HepG2 (cell line): ENCODE data around the gene MAT2A. TPM values are rescaled to one million over a fixed set of nuclear protein-coding genes. Genes with fewer than 3 reads are reported as not detected.

ENCODE experiments used
- ATAC-seq: fragments of 200-7000 bp; cut with Tn5 transposase; 3 replicates; pipeline ENCODE4 v1.9.1; 2020; ENCODE audit warnings: mild to moderate bottlenecking, moderate library complexity
- BruUV-seq: library from RNA; stranded (reverse); fragments of 400-500 nt; replicated peaks from 2 replicates; lab custom pipeline; 2021; lab: Mats Ljungman, UMichigan
- CTCF ChIA-PET: fragments of 300-600 bp; formaldehyde crosslinking; extraction: SDS; loops from one replicate; lab custom pipeline; 2021; ENCODE audit warnings: low total read pairs, inconsistent platforms, low intra/inter-chr PET ratio; lab: Yijun Ruan, JAX
- POLR2A ChIA-PET: fragments of 350-600 bp; sonication (Branson Sonifier 250); formaldehyde crosslinking; loops from one replicate; lab custom pipeline; 2020; ENCODE audit warnings: antibody characterized with exemption, inconsistent platforms; lab: Yijun Ruan, JAX
- DNase-seq: peaks from one replicate; pipeline ENCODE4 v3.0.0-alpha.2; 2015; ENCODE audit warnings: low spot score
- FAIRE-seq: peaks from 3 replicates; lab custom pipeline; 2011; peaks lifted over from hg19 to GRCh38; lab: Jason Lieb, UNC
- H2AFZ ChIP-seq: one replicate; pipeline ENCODE4 v1.6.1; 2011; ENCODE audit warnings: low read length, inconsistent platforms
- H3K27ac ChIP-seq: fragments of 300-600 bp; 3 replicates; pipeline ENCODE4 v1.8.0; 2011; ENCODE audit warnings: mixed run types, mild to moderate bottlenecking, mixed read lengths, low read length, inconsistent platforms; ENCODE audit not compliant: insufficient read depth; ENCODE audit errors: extremely low read length
- H3K27me3 ChIP-seq, 2 experiments: fragments of 200-600 bp in 1 of 2; 2 replicates in 1 of 2; 3 replicates in 1 of 2; pipeline versions ENCODE4 v1.6.0 to v1.8.0; 2011; ENCODE audit warnings: low read length in 2 of 2, mild to moderate bottlenecking in 2 of 2, moderate library complexity in 2 of 2, inconsistent platforms in 1 of 2; ENCODE audit not compliant: insufficient read depth in 2 of 2, control insufficient read depth in 1 of 2
- H3K36me3 ChIP-seq, 2 experiments: fragments of 200-600 bp in 1 of 2; replicated peaks in 1 of 2; 2 replicates in 1 of 2; 3 replicates in 1 of 2; pipeline versions ENCODE4 v1.5.1 to v1.8.0; 2011; ENCODE audit warnings: low read length in 2 of 2, inconsistent platforms in 1 of 2; ENCODE audit not compliant: insufficient read depth in 2 of 2, control insufficient read depth in 1 of 2
- H3K4me1 ChIP-seq: 2 replicates; pipeline ENCODE4 v1.5.1; 2012; ENCODE audit warnings: low read length, inconsistent platforms; ENCODE audit not compliant: insufficient read depth
- H3K4me2 ChIP-seq: 2 replicates; pipeline ENCODE4 v1.6.0; 2011; ENCODE audit warnings: low read depth, low read length, inconsistent platforms
- H3K4me3 ChIP-seq, 3 experiments: fragments of 200-600 bp in 1 of 3; sonication (generic), shearing (Covaris generic) in 1 of 3; replicated peaks in 1 of 3; 2 replicates each; pipeline ENCODE4 v1.5.1; 2011 to 2016; ENCODE audit warnings: low read length in 3 of 3, inconsistent platforms in 2 of 3, low read depth in 2 of 3, mild to moderate bottlenecking in 2 of 3, control low read depth in 1 of 3, mixed read lengths in 1 of 3; ENCODE audit not compliant: insufficient read depth in 1 of 3
- H3K79me2 ChIP-seq: one replicate; pipeline ENCODE4 v1.6.1; 2011; ENCODE audit warnings: low read length, inconsistent platforms; ENCODE audit not compliant: insufficient read depth
- H3K9ac ChIP-seq: 2 replicates; pipeline ENCODE4 v1.6.0; 2011; ENCODE audit warnings: mild to moderate bottlenecking, low read depth, low read length, inconsistent platforms; ENCODE audit not compliant: insufficient read depth
- H3K9me3 ChIP-seq: 2 replicates; pipeline ENCODE4 v1.5.1; 2012; ENCODE audit warnings: mild to moderate bottlenecking, low read length
- H4K20me1 ChIP-seq: 2 replicates; pipeline ENCODE4 v1.6.0; 2011; ENCODE audit warnings: inconsistent platforms, mild to moderate bottlenecking, low read length, moderate library complexity; ENCODE audit not compliant: insufficient read depth
- CENPT ChIP-seq: sonication (generic); formaldehyde crosslinking; IDR thresholded peaks from 2 replicates; pipeline ENCODE4 v1.8.0; 2022; ENCODE audit warnings: low read depth, mild to moderate bottlenecking, moderate library complexity, missing genetic modification reagents
- HMGA1 ChIP-seq: sonication (generic); formaldehyde crosslinking; conservative IDR thresholded peaks from 2 replicates; pipeline ENCODE4 v1.4.0; 2020; ENCODE audit warnings: missing genetic modification reagents
- JARID2 ChIP-seq: sonication (generic); formaldehyde crosslinking; IDR thresholded peaks from 2 replicates; pipeline ENCODE4 v1.8.1; 2023; ENCODE audit warnings: missing genetic modification reagents, inconsistent platforms; ENCODE audit not compliant: insufficient replicate concordance
- KDM6A ChIP-seq: IDR thresholded peaks from 2 replicates; pipeline ENCODE4 v1.6.1; 2016; ENCODE audit warnings: low read depth
- MAF1 ChIP-seq: sonication (generic); formaldehyde crosslinking; IDR thresholded peaks from 2 replicates; pipeline ENCODE4 v1.5.0; 2020; ENCODE audit warnings: missing genetic modification reagents, borderline replicate concordance
- MATR3 ChIP-seq: sonication (generic); formaldehyde crosslinking; IDR thresholded peaks from 2 replicates; pipeline ENCODE4 v1.4.0; 2020; ENCODE audit warnings: missing genetic modification reagents
- MNT ChIP-seq: fragments of 450-650 bp; IDR thresholded peaks from 2 replicates; pipeline ENCODE4 v1.6.1; 2016
- PAX8 ChIP-seq: sonication (generic); formaldehyde crosslinking; IDR thresholded peaks from 2 replicates; pipeline ENCODE4 v1.8.0; 2022; ENCODE audit warnings: mild to moderate bottlenecking, missing genetic modification reagents, borderline replicate concordance
- ZBTB7B ChIP-seq: sonication (generic); formaldehyde crosslinking; IDR thresholded peaks from 2 replicates; pipeline ENCODE4 v1.4.0; 2020; ENCODE audit warnings: missing genetic modification reagents
- ZFP36 ChIP-seq: fragments of 150-350 bp; IDR thresholded peaks from 2 replicates; pipeline ENCODE4 v1.6.1; 2018; ENCODE audit warnings: borderline replicate concordance, low read length, low read depth; ENCODE audit not compliant: partially characterized antibody
- ZNF646 ChIP-seq: sonication (generic); formaldehyde crosslinking; IDR thresholded peaks from 2 replicates; pipeline ENCODE4 v1.9.0; 2021; ENCODE audit warnings: mild to moderate bottlenecking, missing genetic modification reagents
- ZNF652 ChIP-seq: IDR thresholded peaks from 2 replicates; pipeline ENCODE4 v1.6.1; 2016; ENCODE audit warnings: low read depth, borderline replicate concordance
- ZNF780A ChIP-seq: sonication (generic); formaldehyde crosslinking; IDR thresholded peaks from 2 replicates; pipeline ENCODE4 v1.8.0; 2022; ENCODE audit warnings: mild to moderate bottlenecking, missing genetic modification reagents, moderate library complexity
- WGBS: methylation state at CpG from one replicate; pipeline ENCODE4 v1.1.6; 2017; ENCODE audit warnings: low lambda C conversion rate; 5-methylcytosine and 5-hydroxymethylcytosine counted together
- in situ Hi-C: cut with HindIII; loops from 2 replicates; pipeline ENCODE4 v1.10.0; 2017; ENCODE audit warnings: low pct_unique_long_range_greater_than_20kb; ENCODE audit not compliant: extremely low pct_ligation_motif_present
- intact Hi-C: fragments of 100-400 bp; cut with micrococcal nuclease; formaldehyde crosslinking; loops from one replicate; pipeline ENCODE4 v1.10.0; 2022; ENCODE audit not compliant: unreplicated experiment
- polyA plus RNA-seq, 8 experiments: library from polyadenylated mRNA; depleted of rRNA in 3 of 8; stranded (reverse) in 7 of 8; unstranded in 1 of 8; fragments of >200 nt; fragmentation: Illumina TruSeq in 4 of 8; extraction: Trizol in 4 of 8; gene quantifications; 2 replicates each; pipeline versions ENCODE4 v1.2.1 to v1.2.3, GENCODE V29; 2011 to 2016; ENCODE audit warnings: low read depth in 4 of 8, missing spikeins in 1 of 8, mixed read lengths in 1 of 8; ENCODE audit not compliant: insufficient read depth in 1 of 8
- total RNA-seq, 5 experiments: library from RNA; depleted of rRNA; stranded (reverse); fragments of >200 nt; fragmentation: Illumina TruSeq; extraction: Trizol; gene quantifications; 2 replicates each; pipeline ENCODE4 v1.2.3, GENCODE V29; 2016; ENCODE audit warnings: low read depth in 1 of 5
- TF ChIP-seq, protein P1 (sequence below): sonication (generic); formaldehyde crosslinking; IDR thresholded peaks from 2 replicates; pipeline ENCODE4 v1.5.0; 2020; ENCODE audit warnings: mild to moderate bottlenecking, missing genetic modification reagents

The MAT2A gene
- total and polyA plus RNA-seq, 2 of the 13 experiments (the other 11 are each of a cell fraction or from before 2014, with no cell fraction given): 155 to 331 TPM

- BruUV-seq: no TSS peak
- no peak within 1 kb of the TSS for H2AFZ ChIP-seq
- ChIA-PET POLR2A (interaction anchor here (0.8 to 22.7 kb wide), 14 partner anchors 15 to 259 kb away, joined by 3 to 795 read pairs (median 4); partner anchors contain the start of genes C2orf68, GGCX, MAT2A and RNF181), CTCF (no interaction called here)
- no peaks in the 10 kb centered on the region for H4K20me1 ChIP-seq
- H3K27me3 ChIP-seq: no peaks in the 10 kb centered on the region
- H3K27ac ChIP-seq: peak within 1 kb of the TSS; percentile 99
- peaks cover 80% of the 10 kb centered on the region for H3K4me1 ChIP-seq
- peak within 1 kb of the TSS; percentile 96 for H3K9ac ChIP-seq
- H3K9me3 ChIP-seq: no peaks in the 10 kb centered on the region
- H3K79me2 ChIP-seq: peaks cover 1% of the 10 kb centered on the region
- peak within 1 kb of the TSS; percentile 100 for H3K4me2 ChIP-seq
- ATAC-seq (peak; percentile 81), DNase-seq (peak; percentile 79), FAIRE-seq (no peak)
- intact Hi-C loops: loop anchor here (2.0 kb wide), 2 partner anchors 26 to 32 kb away; partner anchors contain the start of gene USP39
- 0% methylated on average over 20 of the region's 52 CpGs for WGBS
- peaks cover 0 to 7% of the 10 kb centered on the region in 2 experiments; a peak in 4 of 5 replicates for H3K36me3 ChIP-seq
- in situ Hi-C loops: no loop called here
- peak within 1 kb of the TSS; percentile 64 to 83 (median 65) for H3K4me3 ChIP-seq
- no peak; the same call in 1 of the 2 replicates for TF ChIP-seq CENPT (CRISPR knock-in tag)
- TF ChIP-seq ZBTB7B (CRISPR knock-in tag): peak; percentile 95
- TF ChIP-seq MAF1 (CRISPR knock-in tag): peak; percentile 84
- TF ChIP-seq ZNF780A (CRISPR knock-in tag): no peak
- TF ChIP-seq MATR3 (CRISPR knock-in tag): no peak
- TF ChIP-seq PAX8 (CRISPR knock-in tag): peak; percentile 78; the same call in 1 of the 2 replicates
- TF ChIP-seq ZNF652 (CRISPR knock-in tag): 0 out of 2 replicates have a peak, but pooled peaks have one; percentile 33
- TF ChIP-seq ZFP36: no peak
- no peak for TF ChIP-seq HMGA1 (CRISPR knock-in tag)
- TF ChIP-seq MNT: peak; percentile 44
- TF ChIP-seq ZNF646 (CRISPR knock-in tag): no peak
- TF ChIP-seq, protein P1, sequence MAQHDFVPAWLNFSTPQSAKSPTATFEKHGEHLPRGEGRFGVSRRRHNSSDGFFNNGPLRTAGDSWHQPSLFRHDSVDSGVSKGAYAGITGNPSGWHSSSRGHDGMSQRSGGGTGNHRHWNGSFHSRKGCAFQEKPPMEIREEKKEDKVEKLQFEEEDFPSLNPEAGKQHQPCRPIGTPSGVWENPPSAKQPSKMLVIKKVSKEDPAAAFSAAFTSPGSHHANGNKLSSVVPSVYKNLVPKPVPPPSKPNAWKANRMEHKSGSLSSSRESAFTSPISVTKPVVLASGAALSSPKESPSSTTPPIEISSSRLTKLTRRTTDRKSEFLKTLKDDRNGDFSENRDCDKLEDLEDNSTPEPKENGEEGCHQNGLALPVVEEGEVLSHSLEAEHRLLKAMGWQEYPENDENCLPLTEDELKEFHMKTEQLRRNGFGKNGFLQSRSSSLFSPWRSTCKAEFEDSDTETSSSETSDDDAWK: no peak
- peak; percentile 90 for TF ChIP-seq KDM6A (CRISPR knock-in tag)
- peak; percentile 85 for TF ChIP-seq JARID2
These were observed 45.4 kb downstream of the MAT2A start, which contains the start of gene VAMP5 for GRCh38 chr2:85584354-85584856. VAMP5 (plus strand) TSS chr2:85584431; CDS start chr2:85584491, 60 bp downstream.
